ENCODE data around the gene MAN1B1.

GRCh38 chr9:137073992-137074399 lies 12.8 kb upstream of the MAN1B1 start:
- no peak for TF ChIP-seq CTCF (conservative IDR thresholded peaks at IDR 0.05)
- TF ChIP-seq ZFX (IDR thresholded peaks at IDR 0.05) = no peak

All from C4-2B (cell line).